Measurements from ENCODE around the gene GPX3. TPM values are rescaled to one million over a fixed set of nuclear protein-coding genes. Genes with fewer than 3 reads are reported as not detected.

Gene GPX3
- total and polyA plus RNA-seq, 2 donors (not counting 3 experiments of a cell fraction or from before 2014, with no cell fraction given), result 5.1 to 17.1 TPM

DNA sequence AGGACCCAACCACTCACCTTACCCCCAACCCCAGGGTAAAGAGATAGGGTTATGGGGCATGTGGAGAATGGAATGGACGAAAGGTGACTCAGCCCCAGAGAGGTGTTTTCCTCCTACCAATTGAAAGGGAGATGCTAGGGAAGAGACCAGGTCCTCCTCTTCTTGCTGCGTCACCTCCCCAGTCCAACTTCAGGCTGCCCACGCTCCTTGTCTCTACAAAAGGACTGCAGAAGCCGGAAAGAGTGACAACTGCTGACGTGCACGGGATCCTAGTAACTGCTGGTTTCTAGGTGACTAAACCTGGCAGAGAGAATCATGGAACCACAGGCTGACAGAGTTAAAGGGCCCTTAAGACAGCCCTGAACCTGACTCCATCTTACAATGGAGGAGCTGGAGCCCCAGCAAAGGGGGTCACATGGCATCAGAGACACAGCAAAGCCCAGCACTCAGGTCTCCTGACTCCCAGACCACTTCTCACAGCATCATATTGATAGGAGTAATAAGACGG, 2.2 kb downstream of the GPX3 start:
- TF ChIP-seq, protein P1, sequence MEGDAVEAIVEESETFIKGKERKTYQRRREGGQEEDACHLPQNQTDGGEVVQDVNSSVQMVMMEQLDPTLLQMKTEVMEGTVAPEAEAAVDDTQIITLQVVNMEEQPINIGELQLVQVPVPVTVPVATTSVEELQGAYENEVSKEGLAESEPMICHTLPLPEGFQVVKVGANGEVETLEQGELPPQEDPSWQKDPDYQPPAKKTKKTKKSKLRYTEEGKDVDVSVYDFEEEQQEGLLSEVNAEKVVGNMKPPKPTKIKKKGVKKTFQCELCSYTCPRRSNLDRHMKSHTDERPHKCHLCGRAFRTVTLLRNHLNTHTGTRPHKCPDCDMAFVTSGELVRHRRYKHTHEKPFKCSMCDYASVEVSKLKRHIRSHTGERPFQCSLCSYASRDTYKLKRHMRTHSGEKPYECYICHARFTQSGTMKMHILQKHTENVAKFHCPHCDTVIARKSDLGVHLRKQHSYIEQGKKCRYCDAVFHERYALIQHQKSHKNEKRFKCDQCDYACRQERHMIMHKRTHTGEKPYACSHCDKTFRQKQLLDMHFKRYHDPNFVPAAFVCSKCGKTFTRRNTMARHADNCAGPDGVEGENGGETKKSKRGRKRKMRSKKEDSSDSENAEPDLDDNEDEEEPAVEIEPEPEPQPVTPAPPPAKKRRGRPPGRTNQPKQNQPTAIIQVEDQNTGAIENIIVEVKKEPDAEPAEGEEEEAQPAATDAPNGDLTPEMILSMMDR (IDR thresholded peaks at IDR 0.05; ENCODE audit: extremely low read depth in 1 of 2, insufficient read depth in 1 of 2, low read depth in 1 of 2, low read length in 2 of 2), result no peak
- TF ChIP-seq, protein P2, sequence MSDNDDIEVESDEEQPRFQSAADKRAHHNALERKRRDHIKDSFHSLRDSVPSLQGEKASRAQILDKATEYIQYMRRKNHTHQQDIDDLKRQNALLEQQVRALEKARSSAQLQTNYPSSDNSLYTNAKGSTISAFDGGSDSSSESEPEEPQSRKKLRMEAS (IDR thresholded peaks at IDR 0.05; ENCODE audit: insufficient read depth, insufficient read length), result no peak
- TF ChIP-seq JUN (IDR thresholded peaks at IDR 0.05; ENCODE audit: borderline replicate concordance, insufficient read depth, insufficient read length, low read depth) (no peak), POLR2A (IDR thresholded peaks at IDR 0.05; ENCODE audit: low read depth, low read length) (no peak), GATA2 (IDR thresholded peaks at IDR 0.05; ENCODE audit: insufficient read depth, insufficient read length, low read depth, low read length) (no peak), EZH2 (IDR thresholded peaks at IDR 0.05; ENCODE audit: borderline replicate concordance, low read depth, low read length, severe bottlenecking) (no peak), MYC (IDR thresholded peaks at IDR 0.05; ENCODE audit: low read depth, low read length) (no peak), POLR2AphosphoS5 (IDR thresholded peaks at IDR 0.05; ENCODE audit: insufficient read depth, low read depth, low read length) (no peak), FOS (IDR thresholded peaks at IDR 0.05; ENCODE audit: borderline replicate concordance, insufficient read depth, low read length) (no peak)
- Histone ChIP-seq H3K27ac (ENCODE audit: insufficient read depth, low read depth, low read length) (no peak overlapping the region), H3K4me3 (replicated peaks in 1 of 3; ENCODE audit: insufficient read depth in 1 of 3, low read depth in 1 of 3, low read length in 3 of 3) (no peak overlapping the region), H4K20me1 (replicated peaks; ENCODE audit: control insufficient read depth, extremely low read depth, insufficient read depth, low read length) (no peaks in the 10 kb centered on the region), H3K9ac (replicated peaks; ENCODE audit: extremely low read depth, insufficient read depth, low read length) (no peak overlapping the region), H3K27me3 (ENCODE audit: control insufficient read depth in 2 of 2, insufficient read depth in 2 of 2, low read length in 2 of 2) (peaks cover 0 to 6% of the 10 kb centered on the region in 2 experiments), H3K9me3 (replicated peaks; ENCODE audit: control insufficient read depth, insufficient read depth, low read length) (no peaks in the 10 kb centered on the region), H3K4me1 (ENCODE audit: control insufficient read depth, extremely low read depth, insufficient read depth, low read length) (peaks cover 24% of the 10 kb centered on the region), H3K79me2 (ENCODE audit: control insufficient read depth, insufficient read depth, low read length) (no peaks in the 10 kb centered on the region), H3K4me2 (ENCODE audit: insufficient read depth, low read length) (no peak overlapping the region), H2AFZ (ENCODE audit: low read depth, low read length) (no peak overlapping the region), H3K36me3 (ENCODE audit: control insufficient read depth in 2 of 2, extremely low read depth in 1 of 2, insufficient read depth in 2 of 2, low read length in 2 of 2) (no peaks in the 10 kb centered on the region), H3K9me1 (replicated peaks; ENCODE audit: control insufficient read depth, extremely low read depth, insufficient read depth, low read length) (no peaks in the 10 kb centered on the region)
- FAIRE-seq, result no peak
- CTCF ChIA-PET, result interaction anchor here (4.2 kb wide), 1 partner anchor 28 kb away, joined by 21 read pairs; no protein-coding TSS in a partner anchor
- intact Hi-C loops (cut with micrococcal nuclease), result loop anchor here (1.0 kb wide), 1 partner anchor 16 kb away; no protein-coding TSS in a partner anchor
- BruUV-seq (replicated peaks), result no TSS peak
- dilution Hi-C loops (cut with MboI; ENCODE audit: extremely low pct_ligation_motif_present, low sequenced_read_pairs), result no loop called here
- POLR2A ChIA-PET, result no interaction called here
- DNase-seq (ENCODE audit: low read depth, low spot score), result no peak

Data from endothelial cell of umbilical vein (primary cell).